Activated T-helper 1 cell treated with anti-CD3 and anti-CD28 coated beads, Interleukin-2, amount 50 U/mL, for 16 hours (primary cell): ENCODE results near the gene C19orf38.
"Not testable (repeated sequence)": the region's sequence is repeated elsewhere in the genome, so short reads cannot be mapped to it uniquely, and the experiment has no call there.

Experiments used
- DNase-seq, 2 donors: peaks; one replicate each; pipeline ENCODE4 v3.0.0-alpha.2; 2020; ENCODE audit warnings: low read depth in 1 of 2, low spot score in 1 of 2

The C19orf38 gene

GRCh38 chr19:10872546-10873107 lies 24.4 kb downstream of the C19orf38 start:
- no peak for DNase-seq

GRCh38 chr19:10874024-10874423 lies 25.8 kb downstream of the C19orf38 start:
- no peak for DNase-seq

- DNase-seq: no peak
Measured at GRCh38 chr19:10876459-10877240, 28.4 kb downstream of the C19orf38 start.

- not testable (repeated sequence) for DNase-seq
Measured at GRCh38 chr19:10877608-10878007, 29.4 kb downstream of the C19orf38 start.

GRCh38 chr19:10878253-10878652 lies 30.0 kb downstream of the C19orf38 start:
- DNase-seq: no peak

- no peak for DNase-seq
Measured at GRCh38 chr19:10881403-10882107, 33.3 kb downstream of the C19orf38 start.

- DNase-seq: no peak
Measured at GRCh38 chr19:10882108-10882457, 33.9 kb downstream of the C19orf38 start.

GRCh38 chr19:10884274-10884673 lies 36.1 kb downstream of the C19orf38 start:
- no peak for DNase-seq

GRCh38 chr19:10885201-10886169 lies 37.3 kb downstream of the C19orf38 start:
- no peak for DNase-seq

- no peak for DNase-seq
Measured at GRCh38 chr19:10887616-10888367, 39.6 kb downstream of the C19orf38 start.

- DNase-seq: no peak
Measured at GRCh38 chr19:10888421-10888866, 40.2 kb downstream of the C19orf38 start.

- DNase-seq: no peak
Measured at GRCh38 chr19:10889880-10890279, 41.7 kb downstream of the C19orf38 start.

- DNase-seq: no peak
Measured at GRCh38 chr19:10891405-10892086, 43.3 kb downstream of the C19orf38 start.

- DNase-seq: no peak
Measured at GRCh38 chr19:10892256-10892655, 44.0 kb downstream of the C19orf38 start.

- no peak for DNase-seq
Measured at GRCh38 chr19:10894911-10895213, 46.6 kb downstream of the C19orf38 start.

- no peak for DNase-seq
Measured at GRCh38 chr19:10895363-10895762, 47.1 kb downstream of the C19orf38 start.

GRCh38 chr19:10895920-10896319 lies 47.7 kb downstream of the C19orf38 start:
- DNase-seq: no peak

- DNase-seq: no peak
Measured at GRCh38 chr19:10896851-10897526, 48.8 kb downstream of the C19orf38 start.

- no peak for DNase-seq
Measured at GRCh38 chr19:10898633-10899032, 50.4 kb downstream of the C19orf38 start.
